IgD-negative memory B cell (primary cell): ENCODE data around the gene DIDO1. TPM values are rescaled to one million over a fixed set of nuclear protein-coding genes. Genes with fewer than 3 reads are reported as not detected.
A peak's percentile ranks its signal among the peaks of the same experiment; 100 is the strongest.

ENCODE experiments used
- H3K27ac Mint-ChIP-seq, 3 donors: one replicate each; pipeline ENCODE4 v1.8.0; 2020 to 2022; ENCODE audit warnings: mild to moderate bottlenecking in 3 of 3, mixed read lengths in 3 of 3, moderate library complexity in 1 of 3
- H3K27me3 Mint-ChIP-seq: one replicate; pipeline ENCODE4 v1.8.0; 2021; ENCODE audit warnings: mixed read lengths
- H3K36me3 Mint-ChIP-seq: one replicate; pipeline ENCODE4 v1.8.0; 2020; ENCODE audit warnings: mild to moderate bottlenecking, mixed read lengths
- H3K4me1 Mint-ChIP-seq, 3 donors: one replicate each; pipeline ENCODE4 v1.8.0; 2020 to 2022; ENCODE audit warnings: mixed read lengths in 3 of 3, mild to moderate bottlenecking in 1 of 3
- H3K4me3 Mint-ChIP-seq, 4 donors: one replicate each; pipeline ENCODE4 v1.8.0; 2020 to 2022; ENCODE audit warnings: mild to moderate bottlenecking in 4 of 4, mixed read lengths in 4 of 4, moderate library complexity in 3 of 4
- H3K9me3 Mint-ChIP-seq, 3 donors: one replicate each; pipeline ENCODE4 v1.8.0; 2020 to 2021; ENCODE audit warnings: mixed read lengths in 3 of 3, mild to moderate bottlenecking in 1 of 3
- polyA plus RNA-seq: library from polyadenylated mRNA; unstranded; fragments of 300-500 nt; fragmentation: Illumina TruSeq; gene quantifications from one replicate; pipeline ENCODE4 v1.2.3, GENCODE V29; 2021

Gene DIDO1
- polyA plus RNA-seq, 1 donor from 2014 or later = 42.8 TPM

GRCh38 chr20:62918831-62919230 is 7.5 kb downstream of the DIDO1 start:
- Mint-ChIP-seq H3K4me3 (peak overlapping the region; percentile 65 to 94 (median 78)), H3K27ac (peak overlapping the region; percentile 54 to 80 (median 80)), H3K4me1 (peaks cover 56 to 71% (median 63%) of the 10 kb centered on the region in 3 donors), H3K36me3 (no peaks in the 10 kb centered on the region), H3K9me3 (no peaks in the 10 kb centered on the region), H3K27me3 (no peaks in the 10 kb centered on the region)

- Mint-ChIP-seq H3K27ac (peak overlapping the region in 2 of 3 donors; percentile 29 to 54), H3K36me3 (no peaks in the 10 kb centered on the region), H3K27me3 (no peaks in the 10 kb centered on the region), H3K4me3 (peak overlapping the region; percentile 65 to 94 (median 78)), H3K9me3 (no peaks in the 10 kb centered on the region), H3K4me1 (peaks cover 54 to 69% (median 58%) of the 10 kb centered on the region in 3 donors)
Measured at GRCh38 chr20:62918147-62918546, 8.2 kb downstream of the DIDO1 start.

DNA sequence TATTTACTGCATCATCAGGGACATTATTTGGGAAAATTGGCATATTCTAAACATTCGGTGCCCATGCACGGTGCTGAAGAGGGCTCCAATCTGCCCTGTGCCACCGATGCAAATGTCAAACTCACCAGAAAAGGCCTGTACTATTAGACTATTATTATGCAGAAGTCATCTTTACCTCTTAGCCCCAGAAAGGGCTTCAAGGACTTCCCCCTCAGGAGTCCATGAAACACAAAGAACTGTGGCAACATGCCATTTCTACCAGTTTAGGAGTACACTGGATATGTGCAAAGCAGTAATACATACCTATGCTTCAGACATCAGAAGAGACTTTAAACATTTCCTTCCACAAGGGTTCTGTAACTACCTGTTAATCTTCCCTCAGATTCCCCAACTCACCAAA is 8.6 kb downstream of the DIDO1 start:
- peak overlapping the region; percentile 65 to 94 (median 78) for H3K4me3 Mint-ChIP-seq
- no peaks in the 10 kb centered on the region for H3K9me3 Mint-ChIP-seq
- H3K4me1 Mint-ChIP-seq = peaks cover 53 to 66% (median 57%) of the 10 kb centered on the region in 3 donors

GRCh38 chr20:62916703-62917476 is 9.4 kb downstream of the DIDO1 start:
- Mint-ChIP-seq H3K27ac (peak overlapping the region in 1 of 3 donors; percentile 29), H3K4me3 (peak overlapping the region in 2 of 4 donors; percentile 5 to 94), H3K36me3 (no peaks in the 10 kb centered on the region), H3K4me1 (peaks cover 49 to 58% (median 49%) of the 10 kb centered on the region in 3 donors), H3K27me3 (no peaks in the 10 kb centered on the region), H3K9me3 (no peaks in the 10 kb centered on the region)

More for the DNA sequence above, 8.6 kb downstream of the DIDO1 start:
- H3K27ac Mint-ChIP-seq = peak overlapping the region; percentile 29 to 54 (median 35)
- no peaks in the 10 kb centered on the region for H3K36me3 Mint-ChIP-seq
- no peaks in the 10 kb centered on the region for H3K27me3 Mint-ChIP-seq

DNA sequence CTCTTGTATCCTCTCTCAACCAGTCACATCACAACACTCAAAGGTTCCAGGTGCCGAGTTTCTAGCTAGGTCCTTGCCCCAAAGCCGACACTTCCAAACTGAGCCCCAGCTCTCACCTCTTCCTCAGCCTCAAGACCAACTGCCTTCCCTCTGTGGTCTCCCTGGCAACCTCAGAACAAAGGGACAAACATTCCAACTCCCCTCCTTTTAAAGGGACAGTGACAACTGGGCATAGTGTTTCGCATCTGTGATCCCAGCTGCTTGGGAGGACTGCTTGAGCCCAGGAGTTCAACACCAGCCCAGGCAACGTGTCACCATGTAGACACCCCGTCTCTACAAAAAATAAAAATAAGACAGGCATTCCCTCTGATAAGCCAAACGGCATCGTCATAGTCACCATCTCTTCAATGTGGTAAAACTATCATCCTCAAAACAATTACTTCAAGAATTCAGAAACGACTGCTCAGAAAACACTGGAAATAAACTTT is 11.3 kb downstream of the DIDO1 start:
- Mint-ChIP-seq H3K27me3 (no peaks in the 10 kb centered on the region), H3K4me1 (peaks cover 37 to 52% (median 39%) of the 10 kb centered on the region in 3 donors), H3K9me3 (no peaks in the 10 kb centered on the region), H3K4me3 (peak overlapping the region in 2 of 4 donors; percentile 7 to 63), H3K27ac (peak overlapping the region in 1 of 3 donors; percentile 68), H3K36me3 (no peaks in the 10 kb centered on the region)

- Mint-ChIP-seq H3K27ac (no peak overlapping the region), H3K27me3 (no peaks in the 10 kb centered on the region), H3K4me1 (peaks cover 31 to 49% (median 36%) of the 10 kb centered on the region in 3 donors), H3K9me3 (no peaks in the 10 kb centered on the region), H3K4me3 (no peak overlapping the region), H3K36me3 (no peaks in the 10 kb centered on the region)
Measured at GRCh38 chr20:62914436-62914835, 11.9 kb downstream of the DIDO1 start.

DNA sequence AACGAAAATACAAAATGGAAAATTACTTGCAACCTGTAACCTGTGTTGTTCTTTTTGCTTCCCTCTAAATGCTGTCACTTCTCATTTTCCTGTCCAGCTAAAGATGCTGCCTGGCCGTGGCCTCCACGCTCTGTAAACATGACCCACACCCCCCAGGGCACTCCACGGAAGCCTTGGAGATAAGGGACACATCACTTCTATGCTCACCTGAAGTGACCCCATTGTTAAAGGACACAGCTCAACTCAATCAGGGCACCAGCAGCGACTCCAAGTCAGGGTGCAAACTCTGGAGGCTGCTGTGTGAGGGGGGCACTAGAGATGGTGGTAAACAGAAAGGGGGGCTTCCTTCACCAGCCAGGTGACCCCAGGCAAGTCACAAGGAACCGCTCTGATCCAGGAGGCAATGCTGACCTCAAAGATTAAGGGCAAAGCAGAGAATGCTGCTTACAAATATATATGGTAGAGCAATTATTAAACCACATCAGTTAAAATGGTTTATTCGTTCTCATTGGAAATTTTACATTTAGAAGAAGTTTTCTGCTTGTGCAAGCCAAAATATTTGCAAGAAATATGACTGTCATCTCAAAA is 13.2 kb downstream of the DIDO1 start:
- Mint-ChIP-seq H3K27me3 (no peaks in the 10 kb centered on the region), H3K27ac (no peak overlapping the region), H3K4me3 (no peak overlapping the region), H3K9me3 (no peaks in the 10 kb centered on the region), H3K4me1 (peaks cover 18 to 42% (median 23%) of the 10 kb centered on the region in 3 donors), H3K36me3 (no peaks in the 10 kb centered on the region)

- H3K9me3 Mint-ChIP-seq = no peaks in the 10 kb centered on the region
- no peak overlapping the region for H3K4me3 Mint-ChIP-seq
- peaks cover under 1% of the 10 kb centered on the region for H3K36me3 Mint-ChIP-seq
- H3K27ac Mint-ChIP-seq = no peak overlapping the region
- H3K27me3 Mint-ChIP-seq = no peaks in the 10 kb centered on the region
- peaks cover 8 to 31% (median 14%) of the 10 kb centered on the region in 3 donors for H3K4me1 Mint-ChIP-seq
Measured at GRCh38 chr20:62911701-62912280, 14.5 kb downstream of the DIDO1 start.

DNA sequence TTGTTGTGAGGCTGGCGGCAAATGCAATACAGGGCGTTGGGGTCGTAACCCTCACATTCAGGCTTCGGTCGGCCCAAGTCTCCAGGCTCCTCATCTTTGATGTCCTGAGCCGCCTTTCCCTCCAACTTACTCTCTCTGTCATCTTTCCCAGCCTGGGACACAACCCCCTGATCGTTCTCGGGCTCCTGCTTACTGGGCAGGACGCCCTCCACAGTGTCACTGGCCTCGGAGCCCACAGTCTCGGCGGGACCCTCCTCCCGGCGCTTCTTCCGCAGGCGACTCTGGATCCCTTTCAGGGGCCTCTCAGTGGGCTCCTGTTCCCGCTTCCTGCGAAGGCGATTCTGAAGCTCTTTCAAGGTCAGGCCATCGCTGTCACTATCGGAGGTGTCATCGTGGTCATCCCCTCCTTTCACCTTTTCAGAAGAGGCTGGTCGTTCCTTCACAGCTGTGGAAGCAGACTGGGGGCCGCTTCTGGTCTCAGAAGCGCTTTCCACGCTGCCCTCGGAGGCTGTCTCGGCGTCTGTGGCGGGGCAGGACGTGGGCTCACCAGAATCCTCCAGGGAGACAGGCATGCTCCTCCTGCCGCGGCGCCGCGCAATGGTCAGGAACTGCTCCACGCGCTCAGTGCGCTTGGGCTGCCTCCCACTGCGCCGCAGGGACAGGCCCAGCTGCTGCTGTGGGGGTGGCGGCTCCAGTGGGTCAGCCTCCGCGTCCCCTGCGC is 15.4 kb downstream of the DIDO1 start:
- Mint-ChIP-seq H3K27me3 (no peaks in the 10 kb centered on the region), H3K9me3 (no peaks in the 10 kb centered on the region), H3K4me1 (peaks cover 4 to 24% (median 11%) of the 10 kb centered on the region in 3 donors), H3K4me3 (no peak overlapping the region), H3K36me3 (peaks cover 2% of the 10 kb centered on the region), H3K27ac (peak overlapping the region in 1 of 3 donors; percentile 0)

- Mint-ChIP-seq H3K4me3 (no peak overlapping the region), H3K27ac (peak overlapping the region in 1 of 3 donors; percentile 0), H3K36me3 (peaks cover 2% of the 10 kb centered on the region), H3K9me3 (no peaks in the 10 kb centered on the region), H3K27me3 (no peaks in the 10 kb centered on the region), H3K4me1 (peaks cover 4 to 20% (median 13%) of the 10 kb centered on the region in 3 donors)
Measured at GRCh38 chr20:62910217-62910766, 16.0 kb downstream of the DIDO1 start.

- Mint-ChIP-seq H3K4me3 (no peak overlapping the region), H3K27ac (peak overlapping the region in 1 of 3 donors; percentile 23), H3K4me1 (peaks cover 0 to 15% (median 8%) of the 10 kb centered on the region in 3 donors), H3K27me3 (no peaks in the 10 kb centered on the region), H3K36me3 (peaks cover 5% of the 10 kb centered on the region), H3K9me3 (no peaks in the 10 kb centered on the region)
Measured at GRCh38 chr20:62908971-62909791, 17.1 kb downstream of the DIDO1 start.

GRCh38 chr20:62907384-62908317 is 18.7 kb downstream of the DIDO1 start:
- no peaks in the 10 kb centered on the region for H3K27me3 Mint-ChIP-seq
- no peak overlapping the region for H3K4me3 Mint-ChIP-seq
- peak overlapping the region in 2 of 3 donors; percentile 14 to 19 for H3K27ac Mint-ChIP-seq
- H3K36me3 Mint-ChIP-seq = peaks cover 5% of the 10 kb centered on the region
- peaks cover 0 to 12% (median 8%) of the 10 kb centered on the region in 3 donors for H3K4me1 Mint-ChIP-seq
- no peaks in the 10 kb centered on the region for H3K9me3 Mint-ChIP-seq
